Ishikawa (cell line): ENCODE results near the gene MYLK.

Experiments used
- CEBPB ChIP-seq: IDR thresholded peaks from 2 replicates; pipeline ENCODE4 v1.6.1; 2012
- CREB1 ChIP-seq: IDR thresholded peaks from 2 replicates; pipeline ENCODE4 v1.6.1; 2012; ENCODE audit warnings: low read depth
- EGR1 ChIP-seq: IDR thresholded peaks from 2 replicates; pipeline ENCODE4 v1.6.1; 2012
- EP300 ChIP-seq: IDR thresholded peaks from 2 replicates; pipeline ENCODE4 v1.6.1; 2012; ENCODE audit warnings: borderline replicate concordance
- FOXM1 ChIP-seq: IDR thresholded peaks from 2 replicates; pipeline ENCODE4 v1.6.1; 2012; ENCODE audit warnings: low read depth, borderline replicate concordance
- NFIC ChIP-seq: IDR thresholded peaks from 2 replicates; pipeline ENCODE4 v1.6.1; 2012
- RAD21 ChIP-seq: IDR thresholded peaks from 2 replicates; pipeline ENCODE4 v1.6.1; 2012; ENCODE audit warnings: low read depth
- TAF1 ChIP-seq: IDR thresholded peaks from 2 replicates; pipeline ENCODE4 v1.6.1; 2012; ENCODE audit warnings: low read depth, mild to moderate bottlenecking
- TCF12 ChIP-seq: IDR thresholded peaks from 2 replicates; pipeline ENCODE4 v1.6.1; 2012; ENCODE audit warnings: low read depth
- TEAD4 ChIP-seq: IDR thresholded peaks from 2 replicates; pipeline ENCODE4 v1.6.1; 2012
- USF1 ChIP-seq: IDR thresholded peaks from 2 replicates; pipeline ENCODE4 v1.6.1; 2012
- YY1 ChIP-seq: IDR thresholded peaks from 2 replicates; pipeline ENCODE4 v1.6.1; 2012; ENCODE audit warnings: low read depth
- ZBTB7A ChIP-seq: IDR thresholded peaks from 2 replicates; pipeline ENCODE4 v1.6.1; 2012; ENCODE audit warnings: low read depth
- TF ChIP-seq, protein P1 (sequence below): IDR thresholded peaks from 2 replicates; pipeline ENCODE4 v1.6.1; 2012; ENCODE audit warnings: low read depth, mild to moderate bottlenecking
- TF ChIP-seq, protein P2 (sequence below): IDR thresholded peaks from 2 replicates; pipeline ENCODE4 v1.6.1; 2012

Gene MYLK

DNA sequence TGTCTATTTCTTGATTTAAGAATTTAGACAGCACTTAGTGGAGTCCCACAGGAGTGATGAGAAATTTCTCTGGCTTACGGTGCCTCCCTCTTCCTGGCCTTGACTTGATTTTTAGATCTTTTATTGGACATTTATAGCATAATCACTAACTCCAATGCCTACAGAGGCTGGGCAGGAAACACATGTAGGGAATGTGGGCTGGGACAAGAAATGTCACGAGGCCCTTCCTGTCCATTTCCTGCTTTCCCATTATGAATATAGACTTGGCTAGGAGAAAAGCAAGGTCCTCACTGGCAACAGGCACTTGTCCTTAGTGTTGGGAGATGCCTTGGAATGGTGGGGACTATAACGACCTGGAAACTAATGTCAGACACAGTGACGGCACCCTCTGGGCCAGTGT lies 100.3 kb downstream of the MYLK start:
- TF ChIP-seq CREB1 (no peak), USF1 (no peak), EGR1 (no peak), EP300 (no peak), ZBTB7A (no peak), TCF12 (no peak), NFIC (no peak), CEBPB (no peak), TAF1 (no peak), YY1 (no peak), TEAD4 (no peak), FOXM1 (no peak), RAD21 (no peak)
- TF ChIP-seq, protein P1, sequence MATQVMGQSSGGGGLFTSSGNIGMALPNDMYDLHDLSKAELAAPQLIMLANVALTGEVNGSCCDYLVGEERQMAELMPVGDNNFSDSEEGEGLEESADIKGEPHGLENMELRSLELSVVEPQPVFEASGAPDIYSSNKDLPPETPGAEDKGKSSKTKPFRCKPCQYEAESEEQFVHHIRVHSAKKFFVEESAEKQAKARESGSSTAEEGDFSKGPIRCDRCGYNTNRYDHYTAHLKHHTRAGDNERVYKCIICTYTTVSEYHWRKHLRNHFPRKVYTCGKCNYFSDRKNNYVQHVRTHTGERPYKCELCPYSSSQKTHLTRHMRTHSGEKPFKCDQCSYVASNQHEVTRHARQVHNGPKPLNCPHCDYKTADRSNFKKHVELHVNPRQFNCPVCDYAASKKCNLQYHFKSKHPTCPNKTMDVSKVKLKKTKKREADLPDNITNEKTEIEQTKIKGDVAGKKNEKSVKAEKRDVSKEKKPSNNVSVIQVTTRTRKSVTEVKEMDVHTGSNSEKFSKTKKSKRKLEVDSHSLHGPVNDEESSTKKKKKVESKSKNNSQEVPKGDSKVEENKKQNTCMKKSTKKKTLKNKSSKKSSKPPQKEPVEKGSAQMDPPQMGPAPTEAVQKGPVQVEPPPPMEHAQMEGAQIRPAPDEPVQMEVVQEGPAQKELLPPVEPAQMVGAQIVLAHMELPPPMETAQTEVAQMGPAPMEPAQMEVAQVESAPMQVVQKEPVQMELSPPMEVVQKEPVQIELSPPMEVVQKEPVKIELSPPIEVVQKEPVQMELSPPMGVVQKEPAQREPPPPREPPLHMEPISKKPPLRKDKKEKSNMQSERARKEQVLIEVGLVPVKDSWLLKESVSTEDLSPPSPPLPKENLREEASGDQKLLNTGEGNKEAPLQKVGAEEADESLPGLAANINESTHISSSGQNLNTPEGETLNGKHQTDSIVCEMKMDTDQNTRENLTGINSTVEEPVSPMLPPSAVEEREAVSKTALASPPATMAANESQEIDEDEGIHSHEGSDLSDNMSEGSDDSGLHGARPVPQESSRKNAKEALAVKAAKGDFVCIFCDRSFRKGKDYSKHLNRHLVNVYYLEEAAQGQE = no peak
- TF ChIP-seq, protein P2, sequence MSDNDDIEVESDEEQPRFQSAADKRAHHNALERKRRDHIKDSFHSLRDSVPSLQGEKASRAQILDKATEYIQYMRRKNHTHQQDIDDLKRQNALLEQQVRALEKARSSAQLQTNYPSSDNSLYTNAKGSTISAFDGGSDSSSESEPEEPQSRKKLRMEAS = no peak

- TF ChIP-seq EGR1 (no peak), USF1 (no peak), EP300 (no peak), ZBTB7A (no peak), TAF1 (no peak), YY1 (no peak), TEAD4 (no peak), CREB1 (no peak), TCF12 (no peak), FOXM1 (no peak), RAD21 (no peak), CEBPB (no peak), NFIC (no peak)
- TF ChIP-seq, protein P2 = no peak
- TF ChIP-seq, protein P1 = no peak
Observed at GRCh38 chr3:123783050-123783689, 101.0 kb downstream of the MYLK start.

DNA sequence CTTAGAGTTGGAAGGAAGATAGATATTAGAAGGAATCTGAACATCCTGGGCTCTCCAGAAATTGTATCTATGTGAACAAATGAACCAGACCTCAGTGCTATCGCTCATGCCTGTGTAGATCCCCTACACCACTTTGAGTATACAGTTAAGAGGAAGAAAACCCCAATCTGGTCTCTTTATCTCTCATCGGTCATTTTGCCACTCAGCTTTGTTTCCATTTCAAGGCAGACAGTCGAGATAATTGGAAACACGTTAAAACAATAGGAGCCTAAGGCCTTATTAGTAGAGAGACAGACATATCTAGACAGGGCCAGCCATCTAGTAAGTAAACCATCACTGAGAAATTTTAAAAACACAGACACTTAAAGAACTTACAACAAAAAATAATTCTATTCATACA lies 101.6 kb downstream of the MYLK start:
- TF ChIP-seq, protein P2 = no peak
- TF ChIP-seq, protein P1 = no peak
- TF ChIP-seq RAD21 = no peak
- TF ChIP-seq EGR1 = no peak
- no peak for TF ChIP-seq TEAD4
- no peak for TF ChIP-seq TCF12
- no peak for TF ChIP-seq NFIC

DNA sequence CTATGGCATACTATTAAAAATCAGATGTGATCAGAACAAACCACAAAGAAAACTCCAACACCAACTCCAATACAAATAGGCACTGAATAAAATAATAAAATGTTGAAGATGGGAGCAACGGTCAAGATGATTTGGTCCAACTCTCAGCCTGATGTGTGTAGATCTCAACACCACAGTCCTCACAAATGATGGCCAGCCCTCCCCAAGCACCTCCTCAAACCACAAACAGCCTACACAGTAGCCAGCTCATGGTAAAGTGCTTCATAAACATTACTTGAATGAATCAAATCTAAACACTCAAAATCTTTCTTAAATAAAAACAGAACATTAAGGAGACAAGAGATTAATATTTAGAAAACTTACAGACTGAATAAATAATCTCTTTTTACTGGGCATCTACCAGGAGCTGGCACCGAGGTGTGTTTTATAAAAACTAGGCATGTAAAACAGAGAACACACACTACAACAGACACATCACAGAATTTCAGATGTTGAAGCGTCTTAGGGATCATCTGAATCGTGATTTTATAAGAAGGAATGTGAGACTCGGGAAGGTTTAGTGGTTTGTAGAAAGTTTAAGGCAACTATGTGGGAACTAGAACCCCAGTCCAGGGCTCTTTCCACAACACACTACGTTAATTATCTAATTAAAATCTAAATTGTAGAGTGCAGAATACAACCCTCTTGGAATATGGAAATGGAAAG lies 102.4 kb downstream of the MYLK start:
- TF ChIP-seq, protein P2 = no peak
- no peak for TF ChIP-seq USF1
